H9 (cell line): ENCODE measurements around the gene MADCAM1. TPM values are rescaled to one million over a fixed set of nuclear protein-coding genes. Genes with fewer than 3 reads are reported as not detected.

ENCODE experiments used
- DNase-seq: peaks from one replicate; pipeline ENCODE4 v3.0.0-alpha.2; 2017
- H2AFZ ChIP-seq: one replicate; pipeline ENCODE4 v1.6.1; 2013; ENCODE audit warnings: mild to moderate bottlenecking, low read length, control low read depth, moderate library complexity
- H2AK5ac ChIP-seq: 2 replicates; pipeline ENCODE4 v1.6.1; 2013; ENCODE audit warnings: low read length, control low read depth, mixed read lengths; ENCODE audit not compliant: insufficient read length
- H2BK120ac ChIP-seq: one replicate; pipeline ENCODE4 v1.6.1; 2013; ENCODE audit warnings: low read depth, mild to moderate bottlenecking, low read length, control low read depth, inconsistent platforms; ENCODE audit not compliant: poor library complexity, severe bottlenecking
- H2BK12ac ChIP-seq: 2 replicates; pipeline ENCODE4 v1.6.1; 2013; ENCODE audit warnings: low read length, control low read depth, mixed read lengths, low read depth; ENCODE audit not compliant: insufficient read length
- H2BK15ac ChIP-seq: 2 replicates; pipeline ENCODE4 v1.6.1; 2013; ENCODE audit warnings: low read depth, low read length, control low read depth
- H2BK20ac ChIP-seq: one replicate; pipeline ENCODE4 v1.6.1; 2013; ENCODE audit warnings: low read depth, mild to moderate bottlenecking, low read length, control low read depth, inconsistent platforms; ENCODE audit not compliant: poor library complexity, severe bottlenecking
- H2BK5ac ChIP-seq: 2 replicates; pipeline ENCODE4 v1.6.1; 2013; ENCODE audit warnings: low read length, control low read depth, mixed read lengths; ENCODE audit not compliant: insufficient read length
- H3K14ac ChIP-seq: 2 replicates; pipeline ENCODE4 v1.6.1; 2013; ENCODE audit warnings: low read length, control low read depth; ENCODE audit not compliant: insufficient read depth
- H3K18ac ChIP-seq: 2 replicates; pipeline ENCODE4 v1.6.1; 2013; ENCODE audit warnings: low read depth, mild to moderate bottlenecking, mixed read lengths, low read length, control low read depth; ENCODE audit not compliant: insufficient read length
- H3K23ac ChIP-seq: 2 replicates; pipeline ENCODE4 v1.6.1; 2013; ENCODE audit warnings: low read length, control low read depth, mixed read lengths, low read depth; ENCODE audit not compliant: insufficient read length
- H3K23me2 ChIP-seq: 2 replicates; pipeline ENCODE4 v1.6.1; 2013; ENCODE audit warnings: low read depth, mild to moderate bottlenecking, mixed read lengths, low read length, control low read depth; ENCODE audit not compliant: insufficient read length, poor library complexity, severe bottlenecking
- H3K27ac ChIP-seq: 2 replicates; pipeline ENCODE4 v1.5.1; 2013; ENCODE audit warnings: low read length, control low read depth, mixed read lengths, low read depth; ENCODE audit not compliant: insufficient read length
- H3K27me3 ChIP-seq: 2 replicates; pipeline ENCODE4 v1.6.1; 2013; ENCODE audit warnings: low read length, control low read depth, inconsistent platforms; ENCODE audit not compliant: insufficient read depth
- H3K4ac ChIP-seq: 2 replicates; pipeline ENCODE4 v1.6.1; 2013; ENCODE audit warnings: low read depth, mild to moderate bottlenecking, control low read depth, inconsistent platforms, low read length, moderate library complexity
- H3K4me1 ChIP-seq: 2 replicates; pipeline ENCODE4 v1.6.1; 2013; ENCODE audit warnings: low read length, control low read depth, inconsistent platforms; ENCODE audit not compliant: insufficient read depth
- H3K4me2 ChIP-seq: 2 replicates; pipeline ENCODE4 v1.6.1; 2013; ENCODE audit warnings: low read length, control low read depth, mixed read lengths; ENCODE audit not compliant: insufficient read length, insufficient read depth
- H3K56ac ChIP-seq: 2 replicates; pipeline ENCODE4 v1.6.1; 2013; ENCODE audit warnings: low read depth, mild to moderate bottlenecking, mixed read lengths, low read length, control low read depth; ENCODE audit not compliant: insufficient read length
- H3K79me1 ChIP-seq: 2 replicates; pipeline ENCODE4 v1.6.1; 2013; ENCODE audit warnings: low read depth, mild to moderate bottlenecking, moderate library complexity, low read length, control low read depth, inconsistent platforms; ENCODE audit not compliant: insufficient read depth, poor library complexity, severe bottlenecking
- H3K79me2 ChIP-seq: 2 replicates; pipeline ENCODE4 v1.6.1; 2013; ENCODE audit warnings: low read length, control low read depth, inconsistent platforms; ENCODE audit not compliant: insufficient read depth
- H3K9ac ChIP-seq: 2 replicates; pipeline ENCODE4 v1.6.1; 2013; ENCODE audit warnings: low read length, control low read depth, mixed read lengths; ENCODE audit not compliant: insufficient read length; ENCODE audit errors: extremely low read depth
- H3K9me3 ChIP-seq: one replicate; pipeline ENCODE4 v1.6.1; 2013; ENCODE audit warnings: low read depth, low read length, inconsistent platforms; ENCODE audit not compliant: control insufficient read depth
- H3T11ph ChIP-seq: one replicate; pipeline ENCODE4 v1.6.1; 2013; ENCODE audit warnings: mild to moderate bottlenecking, low read length, control low read depth, inconsistent platforms
- H4K20me1 ChIP-seq: one replicate; pipeline ENCODE4 v1.6.1; 2013; ENCODE audit not compliant: control insufficient read depth, insufficient read length, insufficient read depth
- H4K5ac ChIP-seq: 2 replicates; pipeline ENCODE4 v1.6.1; 2013; ENCODE audit warnings: low read depth, mild to moderate bottlenecking, mixed read lengths, low read length, control low read depth; ENCODE audit not compliant: insufficient read length
- H4K8ac ChIP-seq: replicated peaks from 2 replicates; pipeline ENCODE4 v1.6.1; 2013; ENCODE audit warnings: low read length, control low read depth, mixed read lengths, low read depth; ENCODE audit not compliant: insufficient read length
- H4K91ac ChIP-seq: 2 replicates; pipeline ENCODE4 v1.6.1; 2013; ENCODE audit warnings: low read depth, mild to moderate bottlenecking, moderate library complexity, mixed read lengths, low read length, control low read depth; ENCODE audit not compliant: insufficient read length
- H3K27ac Mint-ChIP-seq, 3 experiments: 2 replicates in 2 of 3; 3 replicates in 1 of 3; pipeline ENCODE4 v1.8.0; 2020 to 2021; ENCODE audit warnings: mixed read lengths in 3 of 3, mild to moderate bottlenecking in 1 of 3, moderate library complexity in 1 of 3
- H3K27me3 Mint-ChIP-seq: 2 replicates; pipeline ENCODE4 v1.8.0; 2021; ENCODE audit warnings: low read depth, mild to moderate bottlenecking, moderate library complexity, mixed read lengths
- H3K36me3 Mint-ChIP-seq, 3 experiments: 2 replicates in 2 of 3; 3 replicates in 1 of 3; pipeline ENCODE4 v1.8.0; 2020 to 2021; ENCODE audit warnings: low read depth in 3 of 3, mixed read lengths in 3 of 3; ENCODE audit not compliant: insufficient read depth in 1 of 3
- H3K4me1 Mint-ChIP-seq, 2 experiments: 2 replicates each; pipeline ENCODE4 v1.8.0; 2020; ENCODE audit warnings: mixed read lengths in 2 of 2
- H3K4me3 Mint-ChIP-seq, 2 experiments: 2 replicates in 1 of 2; 3 replicates in 1 of 2; pipeline ENCODE4 v1.8.0; 2020 to 2021; ENCODE audit warnings: mild to moderate bottlenecking in 2 of 2, mixed read lengths in 2 of 2, moderate library complexity in 1 of 2
- H3K9me3 Mint-ChIP-seq, 2 experiments: 2 replicates in 1 of 2; 3 replicates in 1 of 2; pipeline ENCODE4 v1.8.0; 2020; ENCODE audit warnings: mild to moderate bottlenecking in 2 of 2, mixed read lengths in 2 of 2, moderate library complexity in 1 of 2
- WGBS: extraction: QIAGEN DNeasy Blood & Tissue Kit; methylation state at CpG from one replicate; pipeline ENCODE4 v1.1.7; 2013; ENCODE audit warnings: missing lambda C conversion rate, low lambda C conversion rate, mixed read lengths; ENCODE audit not compliant: insufficient read length; ENCODE audit errors: extremely low coverage; 5-methylcytosine and 5-hydroxymethylcytosine counted together
- total RNA-seq: library from RNA; stranded (reverse); gene quantifications from 2 replicates; pipeline ENCODE4 v1.2.1, GENCODE V29; 2021
- TF ChIP-seq, protein P1 (sequence below): fragments of 200-600 bp; sonication (generic); conservative IDR thresholded peaks from 3 replicates; pipeline ENCODE4 v1.8.0; 2021; ENCODE audit warnings: antibody characterized with exemption, mild to moderate bottlenecking

MADCAM1 gene
- total RNA-seq, 1 experiment from 2014 or later = 1.2 TPM

DNA sequence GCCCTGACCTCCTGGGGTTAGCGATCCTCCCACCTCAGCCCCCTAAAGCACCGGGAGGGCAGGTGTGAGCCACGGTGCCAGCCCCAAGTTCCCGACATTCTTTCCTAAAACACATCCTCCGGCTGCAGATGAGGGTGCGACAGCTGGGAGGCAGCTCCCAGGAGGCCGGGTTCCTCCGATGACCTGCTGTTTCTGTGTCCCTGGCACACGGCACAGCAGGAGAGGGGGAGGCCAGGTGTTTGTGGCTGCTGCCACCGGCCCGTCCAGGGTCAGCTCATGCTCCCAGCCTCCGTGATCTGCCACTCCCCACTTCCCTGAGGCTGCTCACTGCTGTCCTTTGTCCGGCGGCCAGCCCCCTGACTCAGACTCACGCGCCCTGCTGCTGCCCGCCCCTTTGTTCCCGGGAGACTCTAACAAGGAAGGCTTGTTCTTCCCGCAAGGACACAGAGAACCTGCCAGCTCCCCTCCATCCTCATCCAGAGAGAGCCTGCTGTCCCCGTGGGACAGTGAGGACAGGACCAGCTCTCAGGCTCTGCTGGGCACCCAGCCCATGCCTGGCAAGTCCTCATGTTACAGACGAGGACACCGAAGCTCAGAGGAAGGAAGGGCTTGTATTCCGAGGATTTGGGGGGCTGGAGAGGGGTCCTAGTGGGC lies 10.6 kb upstream of the MADCAM1 start:
- H3K27me3 Mint-ChIP-seq = peaks cover 31% of the 10 kb centered on the region
- H3K79me2 ChIP-seq = no peaks in the 10 kb centered on the region
- no peak overlapping the region for H3K27ac ChIP-seq
- H3K23me2 ChIP-seq = peaks cover 4% of the 10 kb centered on the region
- peaks cover 11 to 14% of the 10 kb centered on the region in 2 experiments for H3K9me3 Mint-ChIP-seq
- DNase-seq = no peak
- H3K23ac ChIP-seq = no peak overlapping the region
- no peak overlapping the region for H4K8ac ChIP-seq
- H3K36me3 Mint-ChIP-seq = peaks cover 0 to 4% (median under 1%) of the 10 kb centered on the region in 3 experiments; a peak in 4 of 7 replicates
- H2BK20ac ChIP-seq = no peak overlapping the region
- no peak overlapping the region for H3K4me2 ChIP-seq
- H3T11ph ChIP-seq = no peak overlapping the region
- no peak overlapping the region for H2BK5ac ChIP-seq
- H3K27ac Mint-ChIP-seq = peak overlapping the region in 1 of 3 experiments; percentile 12; a peak in 1 of 7 replicates
- H2AK5ac ChIP-seq = no peak overlapping the region
- H3K56ac ChIP-seq = no peak overlapping the region
- no peaks in the 10 kb centered on the region; the same call in 1 of the 2 replicates for H3K4me1 ChIP-seq
- TF ChIP-seq, protein P1, sequence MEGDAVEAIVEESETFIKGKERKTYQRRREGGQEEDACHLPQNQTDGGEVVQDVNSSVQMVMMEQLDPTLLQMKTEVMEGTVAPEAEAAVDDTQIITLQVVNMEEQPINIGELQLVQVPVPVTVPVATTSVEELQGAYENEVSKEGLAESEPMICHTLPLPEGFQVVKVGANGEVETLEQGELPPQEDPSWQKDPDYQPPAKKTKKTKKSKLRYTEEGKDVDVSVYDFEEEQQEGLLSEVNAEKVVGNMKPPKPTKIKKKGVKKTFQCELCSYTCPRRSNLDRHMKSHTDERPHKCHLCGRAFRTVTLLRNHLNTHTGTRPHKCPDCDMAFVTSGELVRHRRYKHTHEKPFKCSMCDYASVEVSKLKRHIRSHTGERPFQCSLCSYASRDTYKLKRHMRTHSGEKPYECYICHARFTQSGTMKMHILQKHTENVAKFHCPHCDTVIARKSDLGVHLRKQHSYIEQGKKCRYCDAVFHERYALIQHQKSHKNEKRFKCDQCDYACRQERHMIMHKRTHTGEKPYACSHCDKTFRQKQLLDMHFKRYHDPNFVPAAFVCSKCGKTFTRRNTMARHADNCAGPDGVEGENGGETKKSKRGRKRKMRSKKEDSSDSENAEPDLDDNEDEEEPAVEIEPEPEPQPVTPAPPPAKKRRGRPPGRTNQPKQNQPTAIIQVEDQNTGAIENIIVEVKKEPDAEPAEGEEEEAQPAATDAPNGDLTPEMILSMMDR = no peak
- H4K91ac ChIP-seq = no peak overlapping the region
- no peak overlapping the region for H2BK120ac ChIP-seq
- no peak overlapping the region for H4K5ac ChIP-seq
- H3K9ac ChIP-seq = no peak overlapping the region
- peak overlapping the region; percentile 31 to 45; a peak in 4 of 5 replicates for H3K4me3 Mint-ChIP-seq
- H2BK12ac ChIP-seq = no peak overlapping the region
- no peak overlapping the region for H2BK15ac ChIP-seq
- H3K14ac ChIP-seq = no peak overlapping the region
- H3K4ac ChIP-seq = no peak overlapping the region
- H2AFZ ChIP-seq = no peak overlapping the region
- no peak overlapping the region for H3K18ac ChIP-seq
- no CpG with 5 or more reads among the region's 23 CpGs for WGBS
- peaks cover 20 to 32% of the 10 kb centered on the region in 2 experiments for H3K4me1 Mint-ChIP-seq
- H3K9me3 ChIP-seq = no peaks in the 10 kb centered on the region
- H3K27me3 ChIP-seq = no peaks in the 10 kb centered on the region
- H3K79me1 ChIP-seq = no peaks in the 10 kb centered on the region
- peaks cover 4% of the 10 kb centered on the region for H4K20me1 ChIP-seq
